Spleen (tissue), 7 donors: ENCODE results near the gene USP32.

Experiments
- CTCF ChIP-seq, 11 experiments: fragments of 200-600 bp in 7 of 11; fragments of 450-650 bp in 4 of 11; sonication (generic) in 4 of 11; IDR thresholded peaks in 8 of 11; conservative IDR thresholded peaks in 3 of 11; 1 replicate in 7 of 11; 2 replicates in 4 of 11; pipeline versions ENCODE4 v1.4.0 to v1.8.0; 2016 to 2021; ENCODE audit warnings: antibody characterized with exemption in 11 of 11, inconsistent platforms in 4 of 11, mild to moderate bottlenecking in 1 of 11
- POLR2A ChIP-seq, 3 donors: fragments of 450-650 bp; IDR thresholded peaks; one replicate each; pipeline ENCODE4 v1.5.1; 2017; ENCODE audit warnings: antibody characterized with exemption in 3 of 3, mild to moderate bottlenecking in 1 of 3
- POLR2AphosphoS5 ChIP-seq, 3 donors: sonication (generic); formaldehyde crosslinking; IDR thresholded peaks; one replicate each; pipeline ENCODE4 v1.5.1; 2017; ENCODE audit warnings: antibody characterized with exemption in 3 of 3
- donor health status: DM: no; HTN: no; CAD: no; lungs with moderate emphysema.
- donor health status: DM: no; HTN: no; CAD: no.
- donor health status: DM: no; HTN: no; CAD: no.

- no peak for TF ChIP-seq CTCF (IDR thresholded peaks at IDR 0.05 in 8 of 11, conservative IDR thresholded peaks at IDR 0.05 in 3 of 11)
- no peak for TF ChIP-seq POLR2AphosphoS5 (IDR thresholded peaks at IDR 0.05)
- TF ChIP-seq POLR2A (IDR thresholded peaks at IDR 0.05): no peak
Observed at GRCh38 chr17:60301649-60302048, 90.3 kb downstream of the USP32 start.
